Vagina (tissue), 2 donors: ENCODE data around the gene DCUN1D2. TPM values are rescaled to one million over a fixed set of nuclear protein-coding genes. Genes with fewer than 3 reads are reported as not detected.
"Not testable (repeated sequence)": the region's sequence is repeated elsewhere in the genome, so short reads cannot be mapped to it uniquely, and the experiment has no call there.

Experiments
- DNase-seq, 2 donors: peaks; one replicate each; pipeline ENCODE4 v3.0.0-alpha.2; 2017; ENCODE audit errors: extremely low spot score in 2 of 2
- H3K27ac ChIP-seq: fragments of 200-600 bp; sonication (generic); one replicate; pipeline ENCODE4 v1.5.1; 2019
- H3K27me3 ChIP-seq: fragments of 200-600 bp; sonication (generic); one replicate; pipeline ENCODE4 v1.5.1; 2019
- H3K36me3 ChIP-seq, 2 donors: fragments of 200-600 bp; sonication (generic); one replicate each; pipeline ENCODE4 v1.5.1; 2017 to 2019
- H3K4me1 ChIP-seq: fragments of 200-600 bp; sonication (generic); one replicate; pipeline ENCODE4 v1.5.1; 2019
- H3K4me3 ChIP-seq, 2 donors: fragments of 200-600 bp; sonication (generic); 1 replicate in 1 of 2; 2 replicates in 1 of 2; pipeline ENCODE4 v1.5.1; 2016 to 2019
- H3K9me3 ChIP-seq: fragments of 200-600 bp; sonication (generic); one replicate; pipeline ENCODE4 v1.5.1; 2019
- POLR2A ChIP-seq, 2 donors: fragments of 450-650 bp; IDR thresholded peaks; one replicate each; pipeline ENCODE4 v1.6.1; 2017; ENCODE audit warnings: antibody characterized with exemption in 2 of 2, mild to moderate bottlenecking in 2 of 2, moderate library complexity in 2 of 2
- POLR2AphosphoS5 ChIP-seq, 2 donors: sonication (generic); formaldehyde crosslinking; IDR thresholded peaks; one replicate each; pipeline ENCODE4 v1.9.0; 2017; ENCODE audit warnings: antibody characterized with exemption in 2 of 2, mild to moderate bottlenecking in 2 of 2, low read depth in 1 of 2; ENCODE audit not compliant: insufficient read depth in 1 of 2
- intact Hi-C: fragments of 100-400 bp; cut with DNase I; formaldehyde crosslinking; loops from one replicate; pipeline ENCODE4 v1.15.1; 2023
- total RNA-seq: library from RNA; depleted of rRNA; stranded (reverse); fragments of >200 nt; gene quantifications from one replicate; pipeline ENCODE4 v1.2.3, GENCODE V29; 2016
- TF ChIP-seq, protein P1 (sequence below), 3 experiments: fragments of 450-650 bp in 2 of 3; fragments of 200-600 bp in 1 of 3; sonication (generic) in 1 of 3; IDR thresholded peaks; one replicate each; pipeline ENCODE4 v1.5.1; 2017 to 2019; ENCODE audit warnings: antibody characterized with exemption in 3 of 3, mild to moderate bottlenecking in 2 of 3, moderate library complexity in 2 of 3

Gene DCUN1D2
- total RNA-seq, 1 donor from 2014 or later, result 13.3 TPM

DNA sequence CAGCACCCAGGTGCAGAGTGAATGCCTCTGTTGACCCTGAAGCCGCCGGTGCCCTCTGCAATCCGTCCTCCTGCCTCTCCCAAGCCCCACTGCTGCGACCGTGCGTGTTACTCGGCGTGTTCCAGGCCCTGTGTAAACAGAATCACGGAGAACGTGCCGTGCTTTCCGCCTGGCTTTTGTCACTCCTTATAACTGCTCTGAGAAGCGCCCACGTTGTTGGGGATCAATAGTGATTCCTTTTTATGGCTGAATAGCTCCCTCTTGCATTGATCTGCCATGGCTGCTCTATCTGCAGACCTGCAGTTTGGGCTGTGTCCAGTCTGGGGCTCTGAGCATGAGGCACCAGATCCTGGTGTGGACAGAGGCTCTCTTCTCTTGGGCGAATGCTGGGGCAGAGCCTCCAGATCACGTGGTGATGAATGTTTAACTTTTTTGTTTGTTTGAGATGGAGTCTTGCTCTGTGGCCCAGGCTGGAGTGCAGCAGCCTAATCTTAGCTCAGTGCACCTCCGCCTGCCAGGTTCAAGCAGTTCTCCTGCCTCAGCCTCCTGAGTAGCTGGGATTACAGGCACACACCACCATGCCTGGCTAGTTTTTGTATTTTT, 53.0 kb downstream of the DCUN1D2 start:
- intact Hi-C loops, result no loop called here
- Histone ChIP-seq H3K36me3 (no peaks in the 10 kb centered on the region), H3K27ac (no peak overlapping the region), H3K4me3 (no peak overlapping the region), H3K27me3 (no peaks in the 10 kb centered on the region), H3K4me1 (no peaks in the 10 kb centered on the region), H3K9me3 (no peaks in the 10 kb centered on the region)
- TF ChIP-seq POLR2A (IDR thresholded peaks at IDR 0.05) (no peak), POLR2AphosphoS5 (IDR thresholded peaks at IDR 0.05; ENCODE audit: insufficient read depth in 1 of 2, low read depth in 1 of 2) (no peak)
- TF ChIP-seq, protein P1, sequence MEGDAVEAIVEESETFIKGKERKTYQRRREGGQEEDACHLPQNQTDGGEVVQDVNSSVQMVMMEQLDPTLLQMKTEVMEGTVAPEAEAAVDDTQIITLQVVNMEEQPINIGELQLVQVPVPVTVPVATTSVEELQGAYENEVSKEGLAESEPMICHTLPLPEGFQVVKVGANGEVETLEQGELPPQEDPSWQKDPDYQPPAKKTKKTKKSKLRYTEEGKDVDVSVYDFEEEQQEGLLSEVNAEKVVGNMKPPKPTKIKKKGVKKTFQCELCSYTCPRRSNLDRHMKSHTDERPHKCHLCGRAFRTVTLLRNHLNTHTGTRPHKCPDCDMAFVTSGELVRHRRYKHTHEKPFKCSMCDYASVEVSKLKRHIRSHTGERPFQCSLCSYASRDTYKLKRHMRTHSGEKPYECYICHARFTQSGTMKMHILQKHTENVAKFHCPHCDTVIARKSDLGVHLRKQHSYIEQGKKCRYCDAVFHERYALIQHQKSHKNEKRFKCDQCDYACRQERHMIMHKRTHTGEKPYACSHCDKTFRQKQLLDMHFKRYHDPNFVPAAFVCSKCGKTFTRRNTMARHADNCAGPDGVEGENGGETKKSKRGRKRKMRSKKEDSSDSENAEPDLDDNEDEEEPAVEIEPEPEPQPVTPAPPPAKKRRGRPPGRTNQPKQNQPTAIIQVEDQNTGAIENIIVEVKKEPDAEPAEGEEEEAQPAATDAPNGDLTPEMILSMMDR (IDR thresholded peaks at IDR 0.05), result no peak
- DNase-seq, result no peak

DNA sequence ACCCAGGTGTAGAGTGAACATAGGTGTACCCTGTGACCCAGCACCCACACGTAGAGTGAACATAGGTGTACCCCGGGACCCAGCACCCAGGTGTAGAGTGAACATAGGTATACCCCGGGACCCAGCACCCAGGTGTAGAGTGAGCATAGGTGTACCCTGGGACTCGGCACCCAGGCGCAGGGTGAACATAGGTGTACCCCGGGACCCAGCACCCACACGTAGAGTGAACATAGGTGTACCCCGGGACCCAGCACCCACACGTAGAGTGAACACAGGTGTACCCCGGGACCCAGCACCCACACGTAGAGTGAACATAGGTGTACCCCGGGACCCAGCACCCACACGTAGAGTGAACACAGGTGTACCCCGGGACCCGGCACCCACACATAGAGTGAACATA, 53.6 kb downstream of the DCUN1D2 start:
- H3K4me3 ChIP-seq, H3K27ac ChIP-seq, H3K4me1 ChIP-seq, intact Hi-C loops, DNase-seq, H3K27me3 ChIP-seq, H3K36me3 ChIP-seq, H3K9me3 ChIP-seq: not testable (repeated sequence)

DNA sequence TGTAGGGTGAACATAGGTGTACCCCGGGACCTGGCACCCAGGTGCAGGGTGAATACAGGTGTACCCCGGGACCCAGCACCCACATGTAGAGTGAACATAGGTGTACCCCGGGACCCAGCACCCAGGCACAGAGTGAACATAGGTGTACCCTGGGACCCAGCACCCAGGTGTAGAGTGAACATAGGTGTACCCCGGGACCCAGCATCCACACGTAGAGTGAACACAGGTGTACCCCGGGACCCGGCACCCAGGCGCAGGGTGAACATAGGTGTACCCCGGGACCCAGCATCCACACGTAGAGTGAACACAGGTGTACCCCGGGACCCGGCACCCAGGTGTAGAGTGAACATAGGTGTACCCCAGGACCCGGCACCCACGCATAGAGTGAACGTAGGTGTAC, 54.6 kb downstream of the DCUN1D2 start:
- H3K36me3 ChIP-seq, H3K4me3 ChIP-seq, H3K27ac ChIP-seq, intact Hi-C loops, H3K9me3 ChIP-seq, H3K4me1 ChIP-seq, DNase-seq, H3K27me3 ChIP-seq: not testable (repeated sequence)

DNA sequence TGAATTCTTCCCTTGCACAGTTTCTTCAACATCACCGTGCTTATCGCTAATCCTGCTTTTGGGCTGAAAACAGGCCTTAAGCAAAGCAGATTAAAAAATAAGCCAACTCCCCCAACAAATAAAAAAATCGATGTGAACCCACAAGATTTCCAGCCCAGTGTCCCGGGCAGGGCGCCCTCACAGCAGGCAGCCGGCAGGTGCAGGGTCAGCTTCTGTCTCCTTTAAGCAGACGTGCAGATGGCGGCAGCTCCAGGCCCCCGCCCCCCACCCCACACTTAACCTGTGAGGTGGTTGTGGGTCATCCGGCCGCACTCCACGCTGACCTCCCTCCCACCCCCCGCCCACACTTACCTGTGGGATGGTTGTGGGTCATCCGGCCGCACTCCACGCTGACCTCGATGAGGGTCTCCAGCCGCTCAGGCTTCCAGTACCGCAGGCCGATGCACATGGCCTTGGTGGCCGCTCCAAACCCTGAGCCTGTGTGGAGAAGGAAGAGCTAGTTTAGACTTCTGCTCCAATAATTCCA, 57.1 kb downstream of the DCUN1D2 start:
- intact Hi-C loops, result no loop called here
- Histone ChIP-seq H3K9me3 (no peaks in the 10 kb centered on the region), H3K27ac (no peak overlapping the region), H3K36me3 (no peaks in the 10 kb centered on the region), H3K27me3 (no peaks in the 10 kb centered on the region), H3K4me1 (peaks cover 2% of the 10 kb centered on the region), H3K4me3 (no peak overlapping the region)
- DNase-seq, result no peak
- TF ChIP-seq POLR2AphosphoS5 (IDR thresholded peaks at IDR 0.05; ENCODE audit: insufficient read depth in 1 of 2, low read depth in 1 of 2) (no peak), POLR2A (IDR thresholded peaks at IDR 0.05) (no peak)
- TF ChIP-seq, protein P1 (IDR thresholded peaks at IDR 0.05), result no peak

DNA sequence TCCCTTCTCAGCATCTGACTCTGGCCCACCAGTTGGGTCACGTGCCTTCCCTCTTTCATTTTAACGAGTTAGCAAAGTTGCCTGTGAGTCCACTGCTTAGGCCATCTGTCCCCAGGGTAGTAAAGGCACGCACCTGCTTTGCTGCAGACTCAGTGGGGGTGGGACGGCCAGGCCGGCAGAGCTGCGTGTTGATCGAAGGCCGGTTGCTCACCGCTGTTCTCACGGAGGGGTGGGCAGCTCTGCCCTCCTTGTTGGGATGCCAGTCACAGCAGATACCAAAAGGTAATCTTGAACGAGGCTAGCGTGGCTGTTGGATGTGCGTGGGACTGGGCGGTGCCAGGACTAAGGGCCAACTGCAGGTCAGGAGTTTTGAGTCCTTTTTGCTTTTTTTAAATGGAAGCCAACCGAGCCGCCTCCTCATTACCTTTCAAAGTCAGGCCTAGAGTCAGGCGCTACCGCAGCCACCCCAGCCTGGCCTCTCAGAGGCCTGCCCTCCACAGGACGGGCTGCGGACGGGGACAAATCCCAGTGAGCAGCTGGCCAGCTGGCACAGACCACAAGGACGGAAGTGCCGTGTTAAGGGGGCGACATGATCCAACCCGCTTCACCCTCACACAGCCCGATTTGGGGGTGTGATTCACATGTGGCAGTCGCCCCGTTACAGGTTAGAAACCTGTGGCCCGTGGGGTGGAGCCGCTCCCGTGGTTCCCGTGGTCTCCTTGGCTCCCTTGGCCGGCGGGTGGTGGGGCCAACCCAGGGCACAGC, 57.8 kb downstream of the DCUN1D2 start:
- H3K4me1 ChIP-seq, result peaks cover 4% of the 10 kb centered on the region
- intact Hi-C loops, result no loop called here
- H3K4me3 ChIP-seq, result no peak overlapping the region
- H3K27me3 ChIP-seq, result no peaks in the 10 kb centered on the region
- H3K9me3 ChIP-seq, result no peaks in the 10 kb centered on the region
- TF ChIP-seq POLR2A (IDR thresholded peaks at IDR 0.05) (no peak), POLR2AphosphoS5 (IDR thresholded peaks at IDR 0.05; ENCODE audit: insufficient read depth in 1 of 2, low read depth in 1 of 2) (no peak)
- TF ChIP-seq, protein P1 (IDR thresholded peaks at IDR 0.05), result no peak
- H3K27ac ChIP-seq, result no peak overlapping the region
- no peaks in the 10 kb centered on the region for H3K36me3 ChIP-seq
- DNase-seq, result no peak

DNA sequence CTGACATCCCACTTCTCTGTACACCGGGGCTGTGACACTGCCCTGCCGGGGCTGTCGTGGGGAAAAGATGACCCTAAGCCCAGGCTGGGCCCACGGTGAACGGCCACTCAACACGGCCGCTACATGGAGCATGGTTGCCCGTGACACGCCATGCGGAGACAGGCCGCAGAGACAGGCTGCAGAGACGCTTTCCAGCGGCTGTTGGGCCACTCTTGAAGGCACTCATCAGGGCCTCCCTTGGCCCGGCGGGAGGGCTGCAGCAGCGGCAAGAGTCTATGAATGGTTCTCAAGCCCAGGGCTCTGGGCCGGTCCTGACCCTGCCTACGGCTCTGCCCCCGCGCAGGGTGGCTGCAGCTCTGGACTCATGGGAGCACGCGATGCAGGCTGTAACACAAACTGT, 59.3 kb downstream of the DCUN1D2 start:
- H3K27ac ChIP-seq, result no peak overlapping the region
- no peak for DNase-seq
- peaks cover 4% of the 10 kb centered on the region for H3K4me1 ChIP-seq
- no peaks in the 10 kb centered on the region for H3K9me3 ChIP-seq
- no peaks in the 10 kb centered on the region for H3K27me3 ChIP-seq
- intact Hi-C loops, result no loop called here
- no peaks in the 10 kb centered on the region for H3K36me3 ChIP-seq
- no peak for TF ChIP-seq POLR2A (IDR thresholded peaks at IDR 0.05)
- no peak for TF ChIP-seq POLR2AphosphoS5 (IDR thresholded peaks at IDR 0.05; ENCODE audit: insufficient read depth in 1 of 2, low read depth in 1 of 2)
- TF ChIP-seq, protein P1 (IDR thresholded peaks at IDR 0.05), result no peak
- no peak overlapping the region for H3K4me3 ChIP-seq
